Activated naive CD8-positive, alpha-beta T cell treated with anti-CD3 and anti-CD28 coated beads for 36 hours (primary cell): ENCODE measurements around the gene NCKAP5L. TPM values are rescaled to one million over a fixed set of nuclear protein-coding genes. Genes with fewer than 3 reads are reported as not detected.

Source experiments
- DNase-seq: peaks from one replicate; pipeline ENCODE4 v3.0.0; 2021
- H3K27ac Mint-ChIP-seq: one replicate; pipeline ENCODE4 v1.8.0; 2022; ENCODE audit warnings: mild to moderate bottlenecking, moderate library complexity, mixed read lengths
- H3K27me3 Mint-ChIP-seq: one replicate; pipeline ENCODE4 v1.8.0; 2022; ENCODE audit warnings: mild to moderate bottlenecking, mixed read lengths
- H3K36me3 Mint-ChIP-seq: one replicate; pipeline ENCODE4 v1.8.0; 2021; ENCODE audit warnings: mild to moderate bottlenecking, mixed read lengths
- H3K4me1 Mint-ChIP-seq: one replicate; pipeline ENCODE4 v1.8.0; 2021; ENCODE audit warnings: mixed read lengths
- H3K4me3 Mint-ChIP-seq: one replicate; pipeline ENCODE4 v1.8.0; 2022; ENCODE audit warnings: mild to moderate bottlenecking, moderate library complexity, mixed read lengths
- H3K9me3 Mint-ChIP-seq: one replicate; pipeline ENCODE4 v1.8.0; 2022; ENCODE audit warnings: mixed read lengths
- total RNA-seq, 2 experiments: library from RNA; stranded (reverse); gene quantifications; one replicate each; pipeline ENCODE4 v1.2.3, GENCODE V29; 2021

The NCKAP5L gene
- total RNA-seq, 2 experiments from 2014 or later, result 7.9 to 8.9 TPM

DNA sequence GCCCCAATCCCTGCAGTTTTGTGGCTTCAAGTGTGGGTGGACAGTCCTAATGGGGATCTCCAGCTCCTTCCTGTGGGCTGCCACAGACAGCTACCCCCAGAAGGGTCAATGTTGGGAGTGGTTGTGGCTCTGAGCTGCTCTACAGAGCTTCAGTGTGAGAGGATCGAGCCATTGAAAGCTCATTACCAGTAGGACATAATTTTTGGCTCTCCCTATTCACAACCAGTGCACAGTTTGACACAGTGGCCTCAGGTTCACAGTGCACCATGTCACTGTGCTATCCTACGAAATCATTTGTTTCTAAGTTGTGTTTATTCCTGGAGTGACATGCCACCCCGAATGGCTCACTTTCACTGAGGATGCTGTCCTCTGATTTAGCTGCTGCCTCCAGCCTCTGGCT is 64.1 kb downstream of the NCKAP5L start:
- H3K4me3 Mint-ChIP-seq, result peak overlapping the region; percentile 4
- H3K9me3 Mint-ChIP-seq, result no peaks in the 10 kb centered on the region
- H3K36me3 Mint-ChIP-seq, result peaks cover 46% of the 10 kb centered on the region
- no peak for DNase-seq
- peak overlapping the region; percentile 94 for H3K27ac Mint-ChIP-seq
- H3K4me1 Mint-ChIP-seq, result peaks cover 57% of the 10 kb centered on the region
- H3K27me3 Mint-ChIP-seq, result no peaks in the 10 kb centered on the region

DNA sequence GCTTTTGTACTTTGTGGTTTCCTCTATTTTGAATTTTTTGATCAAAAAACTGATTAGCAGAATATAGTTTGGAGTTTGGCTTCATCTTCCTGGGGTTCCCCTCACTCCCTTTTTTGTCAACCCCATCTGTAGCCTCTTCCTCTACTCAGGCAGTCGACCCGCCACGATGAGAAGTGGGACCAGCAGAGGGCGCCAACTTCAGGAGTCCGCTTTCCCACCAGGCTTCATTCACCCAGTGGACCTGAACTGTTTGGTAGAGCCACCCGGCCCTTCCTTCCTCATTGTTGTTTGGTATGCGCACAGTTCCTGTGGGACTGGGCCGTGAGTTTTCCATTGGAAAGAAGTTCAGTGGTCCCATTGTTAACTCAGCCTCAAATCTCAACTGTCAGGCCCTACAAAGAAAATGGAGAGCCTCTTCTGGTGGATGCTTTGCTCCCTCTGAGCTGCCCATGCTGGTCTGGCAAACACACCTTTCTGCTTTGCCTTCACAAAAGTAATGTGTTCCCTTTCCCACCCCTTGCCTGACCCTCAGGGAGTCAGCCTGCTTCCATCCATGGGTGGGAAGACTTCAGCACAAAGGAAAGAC is 65.1 kb downstream of the NCKAP5L start:
- Mint-ChIP-seq H3K4me1 (peaks cover 57% of the 10 kb centered on the region), H3K36me3 (peaks cover 56% of the 10 kb centered on the region), H3K4me3 (peak overlapping the region; percentile 51)

GRCh38 chr12:49762468-49762847 is 65.8 kb downstream of the NCKAP5L start:
- H3K36me3 Mint-ChIP-seq, result peaks cover 60% of the 10 kb centered on the region

More for the DNA sequence above, 65.1 kb downstream of the NCKAP5L start:
- Mint-ChIP-seq H3K27ac (peak overlapping the region; percentile 94), H3K27me3 (no peaks in the 10 kb centered on the region), H3K9me3 (no peaks in the 10 kb centered on the region)
- DNase-seq, result peak; percentile 76

GRCh38 chr12:49761677-49762467 is 66.3 kb downstream of the NCKAP5L start:
- peaks cover 54% of the 10 kb centered on the region for H3K4me1 Mint-ChIP-seq

More at GRCh38 chr12:49762468-49762847, 65.8 kb downstream of the NCKAP5L start:
- no peaks in the 10 kb centered on the region for H3K27me3 Mint-ChIP-seq
- peak; percentile 33 for DNase-seq
- peak overlapping the region; percentile 51 for H3K4me3 Mint-ChIP-seq
- H3K4me1 Mint-ChIP-seq, result peaks cover 56% of the 10 kb centered on the region
- peak overlapping the region; percentile 94 for H3K27ac Mint-ChIP-seq
- no peaks in the 10 kb centered on the region for H3K9me3 Mint-ChIP-seq

DNA sequence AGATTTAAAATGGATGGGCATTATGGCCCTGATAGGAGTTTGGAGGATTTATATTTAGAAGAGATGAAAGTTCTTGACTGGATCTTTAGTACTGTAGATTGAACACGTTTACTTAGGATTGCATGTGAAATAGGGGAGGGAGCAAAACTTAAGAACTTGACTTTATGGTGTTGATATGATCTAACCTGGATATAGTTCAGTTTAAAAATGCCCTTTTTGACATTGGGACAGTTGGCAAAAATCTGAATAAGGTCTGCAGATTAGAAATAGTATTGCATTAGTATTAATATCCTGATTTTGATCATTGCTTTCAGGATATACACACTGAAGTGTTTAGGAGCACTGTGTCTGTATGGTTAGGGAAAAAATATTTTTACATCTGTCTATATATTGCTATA is 77.2 kb downstream of the NCKAP5L start:
- Mint-ChIP-seq H3K4me1 (peaks cover 82% of the 10 kb centered on the region), H3K36me3 (peaks cover 73% of the 10 kb centered on the region), H3K4me3 (peak overlapping the region; percentile 84), H3K9me3 (no peaks in the 10 kb centered on the region), H3K27me3 (no peaks in the 10 kb centered on the region), H3K27ac (peak overlapping the region; percentile 99)
- DNase-seq, result no peak

More at GRCh38 chr12:49761677-49762467, 66.3 kb downstream of the NCKAP5L start:
- no peaks in the 10 kb centered on the region for H3K27me3 Mint-ChIP-seq
- H3K36me3 Mint-ChIP-seq, result peaks cover 60% of the 10 kb centered on the region
- peak overlapping the region; percentile 94 for H3K27ac Mint-ChIP-seq
- no peaks in the 10 kb centered on the region for H3K9me3 Mint-ChIP-seq
- DNase-seq, result no peak
- no peak overlapping the region for H3K4me3 Mint-ChIP-seq

GRCh38 chr12:49750027-49750995 is 77.9 kb downstream of the NCKAP5L start:
- Mint-ChIP-seq H3K27me3 (no peaks in the 10 kb centered on the region), H3K27ac (peak overlapping the region; percentile 99), H3K4me1 (peaks cover 82% of the 10 kb centered on the region), H3K36me3 (peaks cover 70% of the 10 kb centered on the region), H3K9me3 (no peaks in the 10 kb centered on the region), H3K4me3 (peak overlapping the region; percentile 84)
- peak; percentile 72 for DNase-seq

DNA sequence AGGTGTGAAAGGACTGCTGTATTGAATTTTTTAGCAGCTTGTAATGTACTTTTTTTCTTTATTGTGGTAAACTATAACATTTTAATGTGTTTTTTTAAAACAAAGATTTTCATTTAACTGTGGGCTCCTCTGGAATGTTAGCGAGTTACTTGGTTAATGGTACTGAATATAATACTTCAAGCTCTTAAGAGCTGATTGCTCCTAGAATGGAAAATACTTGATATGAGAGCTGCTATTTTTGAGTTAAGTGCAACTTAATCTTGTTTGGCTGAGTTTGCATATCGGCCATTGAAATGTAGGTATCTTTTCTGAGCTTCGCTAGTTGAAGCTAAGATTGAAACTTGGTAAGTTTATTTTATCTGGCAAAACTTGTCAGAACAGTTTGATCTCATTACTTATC is 79.4 kb downstream of the NCKAP5L start:
- H3K4me1 Mint-ChIP-seq, result peaks cover 83% of the 10 kb centered on the region
- no peak for DNase-seq
- no peaks in the 10 kb centered on the region for H3K27me3 Mint-ChIP-seq
- H3K36me3 Mint-ChIP-seq, result peaks cover 71% of the 10 kb centered on the region
- H3K4me3 Mint-ChIP-seq, result peak overlapping the region; percentile 84
- no peaks in the 10 kb centered on the region for H3K9me3 Mint-ChIP-seq
- peak overlapping the region; percentile 99 for H3K27ac Mint-ChIP-seq

GRCh38 chr12:49748306-49748705 is 79.9 kb downstream of the NCKAP5L start:
- peak overlapping the region; percentile 62 for H3K4me3 Mint-ChIP-seq
- peaks cover 83% of the 10 kb centered on the region for H3K4me1 Mint-ChIP-seq
- peak overlapping the region; percentile 99 for H3K27ac Mint-ChIP-seq
- peaks cover 71% of the 10 kb centered on the region for H3K36me3 Mint-ChIP-seq
- no peaks in the 10 kb centered on the region for H3K9me3 Mint-ChIP-seq
- no peaks in the 10 kb centered on the region for H3K27me3 Mint-ChIP-seq
- DNase-seq, result no peak

DNA sequence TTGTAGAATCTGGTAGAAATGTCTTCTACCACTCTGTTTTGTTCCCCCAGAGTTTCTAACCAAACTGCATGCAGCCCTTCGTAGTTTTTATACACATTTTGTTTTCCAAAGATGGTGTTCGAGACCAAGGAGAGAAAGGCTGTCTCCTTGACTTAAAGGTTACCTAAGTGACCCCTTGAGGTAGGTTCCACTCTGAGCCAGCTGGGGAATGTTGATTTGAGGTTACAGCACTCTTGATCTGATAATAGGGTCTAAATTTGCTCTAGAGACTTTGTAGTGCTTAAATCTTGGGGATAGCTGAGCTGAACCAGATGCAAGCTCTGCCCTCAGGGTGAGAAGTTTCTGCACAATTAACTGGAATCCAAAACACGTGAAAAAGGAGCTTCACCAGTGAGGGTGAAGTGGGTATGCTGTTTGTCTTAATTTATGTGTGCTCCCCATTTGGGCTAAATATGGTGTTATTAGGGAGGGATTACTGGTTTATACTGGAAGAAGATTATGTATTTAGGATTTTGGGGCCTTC is 83.8 kb downstream of the NCKAP5L start:
- Mint-ChIP-seq H3K9me3 (no peaks in the 10 kb centered on the region), H3K4me3 (peak overlapping the region; percentile 47), H3K36me3 (peaks cover 58% of the 10 kb centered on the region), H3K4me1 (peaks cover 56% of the 10 kb centered on the region), H3K27ac (peak overlapping the region; percentile 69), H3K27me3 (peaks cover 3% of the 10 kb centered on the region)
- no peak for DNase-seq

GRCh38 chr12:49741882-49742620 is 86.2 kb downstream of the NCKAP5L start:
- peak overlapping the region; percentile 86 for H3K4me3 Mint-ChIP-seq
- H3K36me3 Mint-ChIP-seq, result peaks cover 45% of the 10 kb centered on the region
- peaks cover 3% of the 10 kb centered on the region for H3K27me3 Mint-ChIP-seq
- H3K4me1 Mint-ChIP-seq, result peaks cover 35% of the 10 kb centered on the region
- peak overlapping the region; percentile 100 for H3K27ac Mint-ChIP-seq
- H3K9me3 Mint-ChIP-seq, result no peaks in the 10 kb centered on the region
- DNase-seq, result peak; percentile 92

Other genes starting within 250 kb of the NCKAP5L start
- gene FAM186B, start 222.8 kb downstream of the NCKAP5L start, total RNA-seq, result under 1 TPM; 0.14 to 0.41 TPM
- gene PRPF40B, start 204.9 kb downstream of the NCKAP5L start, total RNA-seq, result 1 to 10 TPM; 8.1 to 8.5 TPM
- 10 to 100 TPM; 20.3 to 22.3 TPM for gene FMNL3, start 121.0 kb downstream of the NCKAP5L start, total RNA-seq
- gene TMBIM6, start 86.9 kb downstream of the NCKAP5L start, total RNA-seq, result 100 to 1,000 TPM; 400 to 410 TPM
- gene BCDIN3D, start 14.7 kb upstream of the NCKAP5L start, total RNA-seq, result 1 to 10 TPM; 4.1 to 4.3 TPM
- gene FAIM2, start 75.5 kb upstream of the NCKAP5L start, total RNA-seq, result under 1 TPM; 0.08 to 0.60 TPM
- not detected for gene AQP2, start 122.3 kb upstream of the NCKAP5L start, total RNA-seq
- not detected for gene AQP5, start 133.5 kb upstream of the NCKAP5L start, total RNA-seq
- not detected for gene AQP6, start 144.5 kb upstream of the NCKAP5L start, total RNA-seq
- 100 to 1,000 TPM; 111 to 119 TPM for gene RACGAP1, start 197.1 kb upstream of the NCKAP5L start, total RNA-seq
- gene ASIC1, start 229.2 kb upstream of the NCKAP5L start, total RNA-seq, result 10 to 100 TPM; 10.8 TPM